Spleen (tissue), 11 donors: ENCODE data around the gene CCDC78. TPM values are rescaled to one million over a fixed set of nuclear protein-coding genes. Genes with fewer than 3 reads are reported as not detected.

ENCODE experiments used
- DNase-seq: peaks from one replicate; pipeline ENCODE4 v3.0.0-alpha.2; 2020
- H3K27ac ChIP-seq, 8 donors: fragments of 200-600 bp; sonication (generic) in 7 of 8; 1 replicate in 4 of 8; 2 replicates in 4 of 8; pipeline versions ENCODE4 v1.5.0 to v1.8.0; 2016 to 2021; ENCODE audit warnings: inconsistent platforms in 4 of 8, mild to moderate bottlenecking in 4 of 8, moderate library complexity in 1 of 8
- H3K27me3 ChIP-seq, 7 donors: fragments of 200-600 bp; sonication (generic) in 6 of 7; replicated peaks in 1 of 7; 1 replicate in 4 of 7; 2 replicates in 3 of 7; pipeline versions ENCODE4 v1.5.0 to v1.8.0; 2016 to 2021; ENCODE audit warnings: inconsistent platforms in 3 of 7, mild to moderate bottlenecking in 1 of 7
- H3K36me3 ChIP-seq, 6 donors: fragments of 200-600 bp; sonication (generic) in 5 of 6; 1 replicate in 4 of 6; 2 replicates in 2 of 6; pipeline versions ENCODE4 v1.5.0 to v1.8.0; 2016 to 2021; ENCODE audit warnings: inconsistent platforms in 2 of 6
- H3K4me1 ChIP-seq, 6 donors: fragments of 200-600 bp; sonication (generic) in 5 of 6; 1 replicate in 3 of 6; 2 replicates in 3 of 6; pipeline versions ENCODE4 v1.5.0 to v1.8.0; 2016 to 2021; ENCODE audit warnings: inconsistent platforms in 3 of 6
- H3K4me3 ChIP-seq, 8 donors: fragments of 200-600 bp; sonication (generic) in 7 of 8; 1 replicate in 4 of 8; 2 replicates in 4 of 8; pipeline versions ENCODE4 v1.5.0 to v1.8.0; 2016 to 2021; ENCODE audit warnings: inconsistent platforms in 4 of 8, mild to moderate bottlenecking in 4 of 8, moderate library complexity in 2 of 8
- H3K9me3 ChIP-seq, 8 donors: fragments of 200-600 bp; sonication (generic) in 7 of 8; 1 replicate in 4 of 8; 2 replicates in 4 of 8; pipeline versions ENCODE4 v1.5.0 to v1.8.0; 2016 to 2021; ENCODE audit warnings: inconsistent platforms in 4 of 8
- CTCF ChIP-seq, 11 experiments: fragments of 200-600 bp in 7 of 11; fragments of 450-650 bp in 4 of 11; sonication (generic) in 4 of 11; IDR thresholded peaks in 8 of 11; conservative IDR thresholded peaks in 3 of 11; 1 replicate in 7 of 11; 2 replicates in 4 of 11; pipeline versions ENCODE4 v1.4.0 to v1.8.0; 2016 to 2021; ENCODE audit warnings: antibody characterized with exemption in 11 of 11, inconsistent platforms in 4 of 11, mild to moderate bottlenecking in 1 of 11
- POLR2A ChIP-seq, 3 donors: fragments of 450-650 bp; IDR thresholded peaks; one replicate each; pipeline ENCODE4 v1.5.1; 2017; ENCODE audit warnings: antibody characterized with exemption in 3 of 3, mild to moderate bottlenecking in 1 of 3
- POLR2AphosphoS5 ChIP-seq, 3 donors: sonication (generic); formaldehyde crosslinking; IDR thresholded peaks; one replicate each; pipeline ENCODE4 v1.5.1; 2017; ENCODE audit warnings: antibody characterized with exemption in 3 of 3
- WGBS, 5 donors: extraction: QIAGEN DNeasy Blood & Tissue Kit in 3 of 5; methylation state at CpG; one replicate each; pipeline versions ENCODE4 v1.1.5 to v1.1.7; 2013 to 2018; 5-methylcytosine and 5-hydroxymethylcytosine counted together
- intact Hi-C: fragments of 100-400 bp; cut with DNase I; formaldehyde crosslinking; loops from one replicate; pipeline ENCODE4 v1.15.0; 2023; ENCODE audit warnings: low total_unique reads
- polyA plus RNA-seq, 3 donors: library from polyadenylated mRNA; stranded (reverse); fragments of 200-250 nt; gene quantifications; one replicate each; pipeline ENCODE4 v1.2.1, GENCODE V29; 2013
- total RNA-seq, 7 donors: library from RNA; depleted of rRNA in 3 of 7; stranded (reverse); fragments of >200 nt in 3 of 7; fragmentation: NEBNext Ultra II Directional in 4 of 7; extraction: Animal tissue kit (Norgen Biotek cat#: 25700) in 4 of 7; gene quantifications; one replicate each; pipeline versions ENCODE4 v1.1.0 to v1.2.1, GENCODE V29; 2016 to 2021
- donor health status: healthy with polysubstance abuse.
- donor health status: DM: no; HTN: no; CAD: no; lungs with moderate emphysema.
- donor health status: DM: no; HTN: no; CAD: no.
- donor health status: Bipolar disorder and iron deficiency.
- donor health status: healthy.
- donor health status: DM: no; HTN: no; CAD: no.
- donor health status: DM: yes; HTN: yes; CAD: no.

The CCDC78 gene
- total and polyA plus RNA-seq, 10 donors, result 2.9 to 23.7 (median 7.2) TPM

- Histone ChIP-seq H3K9me3 (no peaks in the 10 kb centered on the region), H3K27ac (no peak overlapping the region), H3K27me3 (peaks cover 0 to 69% (median 25%) of the 10 kb centered on the region in 7 donors), H3K4me1 (no peaks in the 10 kb centered on the region), H3K4me3 (no peak overlapping the region), H3K36me3 (no peaks in the 10 kb centered on the region)
- intact Hi-C loops, result no loop called here
- no peak for DNase-seq
- whole genome bisulfite sequencing, 5 donors, result 79 to 92% (median 90%) methylated on average over 13 to 18 of the region's 18 CpGs
- TF ChIP-seq POLR2A (IDR thresholded peaks at IDR 0.05) (no peak), CTCF (IDR thresholded peaks at IDR 0.05 in 8 of 11, conservative IDR thresholded peaks at IDR 0.05 in 3 of 11) (no peak), POLR2AphosphoS5 (IDR thresholded peaks at IDR 0.05) (no peak)
Observed at GRCh38 chr16:772959-773358, 46.7 kb upstream of the CCDC78 start.

GRCh38 chr16:770411-770810 is 44.2 kb upstream of the CCDC78 start:
- Histone ChIP-seq H3K4me1 (no peaks in the 10 kb centered on the region), H3K36me3 (no peaks in the 10 kb centered on the region), H3K27ac (no peak overlapping the region), H3K27me3 (peaks cover 0 to 58% (median 12%) of the 10 kb centered on the region in 7 donors), H3K9me3 (no peaks in the 10 kb centered on the region), H3K4me3 (no peak overlapping the region)
- intact Hi-C loops, result no loop called here
- DNase-seq, result no peak
- TF ChIP-seq POLR2AphosphoS5 (IDR thresholded peaks at IDR 0.05), result no peak
- no peak for TF ChIP-seq CTCF (IDR thresholded peaks at IDR 0.05 in 8 of 11, conservative IDR thresholded peaks at IDR 0.05 in 3 of 11)
- no peak for TF ChIP-seq POLR2A (IDR thresholded peaks at IDR 0.05)
- WGBS, 5 donors, result 75 to 92% (median 89%) methylated on average over 5 to 13 of the region's 13 CpGs; no CpG with 5 or more reads in 1 of the 5 donors

GRCh38 chr16:769934-770333 is 43.7 kb upstream of the CCDC78 start:
- intact Hi-C loops, result no loop called here
- no peaks in the 10 kb centered on the region for H3K36me3 ChIP-seq
- no peaks in the 10 kb centered on the region for H3K4me1 ChIP-seq
- 65 to 85% (median 83%) methylated on average over 13 to 19 of the region's 19 CpGs for WGBS, 5 donors
- no peak for DNase-seq
- peaks cover 0 to 58% (median 7%) of the 10 kb centered on the region in 7 donors for H3K27me3 ChIP-seq
- no peak overlapping the region for H3K4me3 ChIP-seq
- H3K9me3 ChIP-seq, result no peaks in the 10 kb centered on the region
- TF ChIP-seq POLR2AphosphoS5 (IDR thresholded peaks at IDR 0.05), result no peak
- no peak overlapping the region for H3K27ac ChIP-seq

- Histone ChIP-seq H3K27ac (no peak overlapping the region), H3K9me3 (no peaks in the 10 kb centered on the region), H3K36me3 (no peaks in the 10 kb centered on the region), H3K4me1 (no peaks in the 10 kb centered on the region), H3K4me3 (no peak overlapping the region), H3K27me3 (peaks cover 0 to 58% (median 4%) of the 10 kb centered on the region in 7 donors)
- DNase-seq, result no peak
- intact Hi-C loops, result no loop called here
- 37 to 94% (median 69%) methylated on average over 4 to 20 of the region's 20 CpGs for WGBS, 5 donors
- TF ChIP-seq POLR2AphosphoS5 (IDR thresholded peaks at IDR 0.05) (no peak), POLR2A (IDR thresholded peaks at IDR 0.05) (no peak), CTCF (IDR thresholded peaks at IDR 0.05 in 8 of 11, conservative IDR thresholded peaks at IDR 0.05 in 3 of 11) (no peak)
Observed at GRCh38 chr16:769184-769784, 43.0 kb upstream of the CCDC78 start.
